Measurements from ENCODE around the gene HSPA12A.

HSPA12A gene

DNA sequence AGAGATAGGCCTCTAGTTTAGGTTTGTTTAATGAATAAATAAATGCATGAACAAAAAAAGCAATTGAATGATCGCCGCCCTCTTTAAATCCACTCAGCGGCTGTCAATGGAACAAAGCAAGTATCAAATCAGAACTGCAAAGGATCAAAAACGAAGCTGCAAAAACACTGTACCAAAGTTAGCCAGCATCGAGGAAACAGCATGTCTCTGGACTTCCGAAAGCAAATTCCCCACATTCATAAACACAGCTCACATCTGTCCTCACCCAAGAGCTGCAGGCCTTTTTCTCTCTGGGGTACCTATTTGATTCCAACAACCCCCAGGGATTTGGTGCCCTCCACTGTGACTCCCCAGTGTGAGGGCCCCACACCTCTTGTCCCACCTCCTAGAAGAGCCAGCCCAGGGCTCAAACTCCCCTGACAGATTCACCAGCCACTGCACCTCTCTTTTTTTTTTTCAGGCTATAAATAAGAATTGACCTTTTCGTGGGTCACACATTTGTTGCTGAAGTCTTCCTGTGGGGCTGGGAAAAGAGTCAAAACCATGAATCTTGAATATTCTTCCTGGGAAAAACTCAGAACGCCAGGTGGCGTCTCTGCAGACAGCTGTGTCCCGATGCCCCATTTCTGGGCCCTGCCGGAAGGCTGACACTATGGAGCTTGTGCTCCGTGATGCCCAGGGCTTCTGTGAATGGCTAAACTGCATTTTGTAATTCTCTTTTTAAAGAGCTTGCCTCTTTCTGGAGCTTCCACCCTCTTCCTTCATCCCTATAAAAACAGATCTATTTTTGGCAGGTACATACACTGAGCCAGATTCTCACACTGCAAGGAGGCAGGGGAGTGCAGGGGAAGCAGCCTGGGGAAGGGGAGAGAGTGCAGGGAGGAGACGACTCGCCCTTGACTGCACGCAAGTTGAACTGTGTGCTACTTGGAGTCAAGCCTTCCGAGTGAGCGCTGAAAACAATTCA, 51.7 kb downstream of the HSPA12A start:
- DNase-seq (ENCODE audit: low read depth in 2 of 2), result no peak

- no peak for DNase-seq (ENCODE audit: low read depth in 2 of 2)
These were observed 52.6 kb downstream of the HSPA12A start for GRCh38 chr10:116689744-116690143.

- DNase-seq (ENCODE audit: low read depth in 2 of 2), result no peak
These were observed 53.4 kb downstream of the HSPA12A start for GRCh38 chr10:116688741-116689495.

- peak in 1 of 2 experiments; percentile 25 for DNase-seq (ENCODE audit: low read depth in 2 of 2)
These were observed 54.1 kb downstream of the HSPA12A start for GRCh38 chr10:116688241-116688711.

GRCh38 chr10:116687633-116688032, 54.7 kb downstream of the HSPA12A start:
- no peak for DNase-seq (ENCODE audit: low read depth in 2 of 2)

DNA sequence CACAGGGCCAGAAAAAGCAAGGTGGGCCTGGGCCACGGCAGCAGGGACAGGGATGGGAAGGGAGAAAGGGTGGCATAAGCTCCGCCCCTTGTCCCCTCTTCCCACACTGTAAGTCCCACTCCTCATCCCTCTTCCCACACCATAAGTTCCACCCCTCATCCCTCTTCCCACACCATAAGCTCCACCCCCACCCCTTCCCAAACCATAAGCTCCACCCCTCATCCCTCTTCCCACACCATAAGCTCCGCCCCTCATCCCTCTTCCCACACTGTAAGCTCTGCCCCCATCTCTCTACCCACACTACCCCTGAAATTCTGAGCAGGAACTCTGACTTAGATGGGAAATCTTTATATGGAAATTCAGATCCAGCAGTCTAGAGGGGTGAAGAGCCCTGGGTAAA, 55.7 kb downstream of the HSPA12A start:
- no peak for DNase-seq (ENCODE audit: low read depth in 2 of 2)

DNA sequence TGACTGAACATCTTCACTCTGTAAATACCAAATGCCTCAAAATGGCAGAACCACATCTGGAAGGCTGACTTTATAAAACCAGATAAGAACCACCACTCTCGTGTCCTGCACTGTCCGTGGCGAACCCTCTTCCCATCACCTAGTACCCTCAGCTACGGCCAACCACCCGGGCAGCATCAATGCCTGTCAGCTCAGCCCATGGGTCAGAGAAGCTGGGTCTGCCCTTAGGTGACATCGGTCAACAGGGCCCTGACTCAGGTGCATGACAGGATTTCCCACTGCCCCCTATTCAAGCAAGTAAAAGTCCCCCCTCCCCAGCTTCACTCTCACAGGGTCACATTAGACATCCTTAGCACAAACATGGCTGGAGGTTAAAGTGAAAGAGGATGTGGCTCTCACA, 56.6 kb downstream of the HSPA12A start:
- DNase-seq (ENCODE audit: low read depth in 2 of 2), result no peak

DNA sequence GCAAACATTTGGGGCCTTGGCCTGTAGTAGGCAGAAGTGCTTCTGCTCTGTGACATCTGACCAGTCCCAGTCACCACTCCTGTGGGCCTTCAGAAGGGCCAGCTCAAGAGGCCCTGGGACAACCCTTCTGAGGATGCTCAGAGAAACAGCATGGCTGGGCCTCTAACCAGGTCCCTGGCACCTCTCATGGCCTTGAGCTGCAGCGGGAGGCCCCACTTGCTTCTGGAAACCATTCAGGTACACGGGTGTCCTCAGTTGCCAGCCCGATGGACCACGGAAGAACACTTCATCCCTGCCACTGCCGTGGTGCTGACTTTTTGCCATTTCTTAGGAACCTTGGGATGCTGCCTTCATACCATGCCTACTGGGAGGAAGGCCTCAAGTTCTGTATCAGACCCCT, 57.6 kb downstream of the HSPA12A start:
- no peak for DNase-seq (ENCODE audit: low read depth in 2 of 2)

- no peak for DNase-seq (ENCODE audit: low read depth in 2 of 2)
These were observed 58.5 kb downstream of the HSPA12A start for GRCh38 chr10:116683821-116684220.

DNA sequence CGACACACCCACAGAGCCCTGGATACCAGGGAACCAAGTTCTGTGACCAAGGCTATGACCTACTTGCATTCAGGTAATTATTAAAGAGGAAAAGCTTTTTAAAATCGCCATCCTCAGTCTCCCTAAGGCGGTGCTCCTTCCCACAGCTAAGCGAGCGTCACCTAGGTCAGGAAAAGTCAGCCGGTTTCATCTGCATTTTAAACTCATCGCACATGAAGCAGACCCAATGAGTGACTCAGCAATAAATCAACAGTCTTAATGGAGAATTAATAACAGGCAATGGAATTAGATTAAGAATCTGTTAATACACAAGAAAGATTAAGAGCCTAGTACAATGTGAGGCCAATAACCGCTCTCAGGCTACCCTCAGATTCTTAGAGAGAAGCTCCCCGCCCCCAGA, 59.2 kb downstream of the HSPA12A start:
- DNase-seq (ENCODE audit: low read depth in 2 of 2), result no peak

DNA sequence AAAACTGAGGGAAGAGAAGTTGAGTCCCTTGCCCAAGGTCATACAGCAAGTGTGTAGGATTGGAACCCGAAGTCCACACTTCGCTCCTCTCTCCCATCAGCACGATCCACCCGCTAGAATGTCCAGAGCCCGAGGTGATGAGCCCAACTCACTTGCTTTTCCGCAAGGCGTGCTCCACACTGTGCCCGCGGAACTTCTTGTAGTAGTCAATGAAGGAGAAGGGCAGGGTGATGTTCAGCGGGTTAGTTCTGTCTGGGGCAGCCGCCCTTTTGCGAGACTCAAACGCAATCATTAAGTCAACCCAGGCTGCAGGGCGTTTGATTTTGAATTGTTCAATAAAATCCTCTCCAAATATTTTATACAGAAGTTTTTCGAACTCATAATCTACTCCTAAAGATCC, 63.0 kb downstream of the HSPA12A start:
- no peak for DNase-seq (ENCODE audit: low read depth in 2 of 2)

DNA sequence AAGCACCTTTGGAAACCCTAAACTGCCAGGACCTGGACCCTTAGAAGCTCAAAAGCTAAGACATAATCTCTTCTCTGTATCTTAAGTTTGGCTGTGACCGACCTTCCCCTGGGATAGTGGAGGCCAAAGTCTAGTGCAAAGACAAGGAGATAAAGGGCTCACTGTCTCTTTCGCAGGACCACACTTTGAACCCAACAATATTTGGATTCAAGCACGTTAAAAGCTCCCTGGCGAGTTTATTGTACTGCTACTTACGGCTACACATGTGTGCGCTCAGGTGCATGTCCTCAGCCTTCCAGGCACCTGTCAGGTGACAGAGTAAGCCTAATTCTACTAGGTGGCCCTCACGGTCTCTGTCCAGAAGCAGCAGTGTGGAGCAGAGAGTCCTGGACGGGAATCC, 65.7 kb downstream of the HSPA12A start:
- no peak for DNase-seq (ENCODE audit: low read depth in 2 of 2)

DNA sequence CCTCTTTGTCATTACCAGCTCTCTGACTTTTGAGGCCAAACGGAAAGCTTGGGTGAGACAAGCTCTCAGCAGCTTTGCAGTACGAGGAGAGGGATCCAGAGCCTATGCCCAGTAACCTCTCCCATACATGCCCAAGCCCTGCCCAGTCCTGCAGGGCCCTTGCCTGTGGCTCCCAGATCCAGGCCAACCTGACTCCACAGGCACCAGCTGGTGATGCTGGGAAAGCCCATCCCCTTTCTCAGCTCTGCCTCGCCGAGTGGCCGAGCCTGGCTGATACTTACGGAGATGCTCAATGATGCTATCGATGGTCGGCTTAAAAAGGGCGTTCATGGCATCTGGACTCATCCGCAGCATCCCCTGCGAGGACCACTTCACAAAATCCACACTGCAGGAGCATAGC, 66.2 kb downstream of the HSPA12A start:
- no peak for DNase-seq (ENCODE audit: low read depth in 2 of 2)

DNA sequence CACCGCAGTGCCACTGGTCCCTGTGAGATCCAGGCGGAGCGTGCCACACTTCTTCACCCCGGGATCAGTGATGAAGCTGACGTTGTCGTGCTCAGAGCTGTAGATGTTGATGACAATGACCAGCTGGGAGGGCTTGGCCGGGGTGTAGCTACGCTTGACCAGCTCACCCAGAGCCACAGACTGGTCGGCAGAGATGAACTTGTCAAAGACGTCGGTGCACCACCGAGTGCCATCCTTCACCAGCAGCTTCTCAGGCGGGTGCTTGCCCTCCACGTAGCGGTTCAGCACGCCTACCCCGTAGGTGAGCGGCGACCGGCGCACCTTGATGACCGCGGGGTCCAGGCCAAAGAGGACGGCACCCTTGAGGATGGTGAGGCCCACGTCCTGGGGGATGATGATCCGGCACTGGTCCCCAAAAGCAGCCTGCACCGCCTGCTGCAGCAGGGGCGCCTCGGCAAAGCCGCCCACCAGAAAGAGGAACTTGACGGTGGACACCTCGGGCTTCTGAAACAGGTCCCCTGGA, 67.4 kb downstream of the HSPA12A start:
- no peak for DNase-seq (ENCODE audit: low read depth in 2 of 2)

DNA sequence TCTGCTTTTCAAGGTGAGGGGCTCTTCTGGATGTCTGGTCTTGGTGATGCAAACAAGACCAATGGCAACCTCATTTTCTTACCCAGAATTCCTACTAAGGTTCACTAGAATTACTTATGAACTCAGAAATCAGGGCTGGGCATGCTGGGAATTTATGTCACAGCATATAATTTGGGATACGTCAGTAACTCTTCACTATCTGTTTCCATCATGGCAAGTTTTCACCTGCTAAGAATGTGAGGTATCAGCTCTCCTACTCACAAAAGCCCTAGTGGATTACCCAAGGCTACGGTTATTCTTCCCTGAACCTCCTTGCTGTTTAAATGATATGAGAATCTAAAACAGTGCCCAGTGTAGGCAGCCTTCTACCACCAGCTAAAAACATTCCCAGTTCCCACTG, 68.5 kb downstream of the HSPA12A start:
- DNase-seq (ENCODE audit: low read depth in 2 of 2), result no peak

GRCh38 chr10:116672891-116673290, 69.5 kb downstream of the HSPA12A start:
- DNase-seq (ENCODE audit: low read depth in 2 of 2), result no peak

- DNase-seq (ENCODE audit: low read depth in 2 of 2), result peak in 1 of 2 experiments; percentile 2
These were observed 71.0 kb downstream of the HSPA12A start for GRCh38 chr10:116671274-116671926.

DNA sequence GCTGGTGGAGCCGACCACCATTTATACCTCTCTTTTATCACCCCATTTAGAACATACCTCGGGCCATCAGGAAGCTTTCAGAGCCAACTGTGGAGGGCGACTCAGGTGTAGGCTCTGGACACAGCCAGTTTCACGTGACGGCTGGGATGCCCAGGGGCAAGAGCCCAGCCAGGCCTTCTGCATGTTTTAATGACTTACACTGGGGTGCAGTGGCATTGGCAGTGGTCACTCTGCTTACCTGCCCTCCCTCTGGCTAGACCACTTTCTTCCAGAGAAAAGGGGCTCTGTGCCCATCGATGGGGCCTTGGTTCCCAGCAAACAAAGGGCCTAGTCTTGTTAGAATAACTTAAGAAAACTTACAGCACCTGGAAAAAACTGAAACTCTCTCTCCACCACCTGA, 71.7 kb downstream of the HSPA12A start:
- no peak for DNase-seq (ENCODE audit: low read depth in 2 of 2)

DNA sequence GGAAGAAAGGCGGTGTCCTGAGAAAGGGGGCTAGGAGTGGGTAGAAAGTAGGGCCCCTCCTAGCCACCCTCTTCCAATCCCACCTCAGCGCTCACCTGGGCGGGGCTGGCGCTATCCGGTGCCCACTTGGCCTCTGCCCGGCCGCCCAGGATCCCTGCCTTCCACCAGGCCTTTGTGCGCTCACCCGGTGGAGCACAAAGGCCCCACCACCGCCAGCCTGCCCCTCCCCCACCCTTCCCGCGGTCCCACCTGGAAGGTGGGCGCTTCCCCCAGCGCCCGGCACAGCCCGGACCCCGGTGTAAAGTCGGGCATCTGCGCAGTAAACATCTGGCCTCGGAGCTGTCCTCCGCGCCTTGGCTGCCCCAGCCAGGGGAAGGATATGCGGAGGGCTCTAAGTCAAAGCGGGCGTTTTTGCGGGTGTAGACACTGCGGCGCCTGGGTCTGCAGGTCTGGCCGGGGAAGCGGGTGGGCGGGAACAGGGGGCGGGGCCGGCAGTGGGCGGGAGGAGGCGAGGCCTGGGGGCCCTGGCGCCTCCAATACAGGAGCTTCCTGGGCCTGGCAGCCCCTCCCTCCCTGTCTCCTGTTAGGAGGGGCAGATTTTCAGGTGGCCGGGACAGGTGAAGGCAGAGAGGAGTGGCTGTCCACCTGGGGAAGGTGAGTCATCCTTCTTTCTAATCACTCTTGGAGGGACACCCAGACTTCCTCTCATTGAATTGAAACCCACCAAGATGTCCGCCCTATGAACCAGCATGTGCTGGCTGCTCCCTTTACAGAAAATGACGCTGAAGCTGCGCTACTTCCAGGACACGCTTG, 72.3 kb downstream of the HSPA12A start:
- DNase-seq (ENCODE audit: low read depth in 2 of 2), result no peak

GRCh38 chr10:116669080-116669479, 73.3 kb downstream of the HSPA12A start:
- no peak for DNase-seq (ENCODE audit: low read depth in 2 of 2)

GRCh38 chr10:116668446-116668845, 73.9 kb downstream of the HSPA12A start:
- DNase-seq (ENCODE audit: low read depth in 2 of 2), result no peak

Measured in fibroblast of skin of left biceps (primary cell).